Hepatocyte (in vitro differentiated cells): ENCODE measurements around the gene DAP.

ENCODE experiments used
- CTCF ChIP-seq: fragments of 200-600 bp; sonication (generic); IDR thresholded peaks from 2 replicates; pipeline ENCODE4 v1.5.1; 2016; ENCODE audit warnings: antibody characterized with exemption, mild to moderate bottlenecking; ENCODE audit not compliant: poor library complexity
- EZH2phosphoT487 ChIP-seq: fragments of 200-600 bp; sonication (generic); IDR thresholded peaks from one replicate; pipeline ENCODE4 v1.6.1; 2018; ENCODE audit warnings: antibody characterized with exemption, mild to moderate bottlenecking, low read depth, moderate library complexity; ENCODE audit not compliant: unreplicated experiment, severe bottlenecking

- TF ChIP-seq CTCF (no peak), EZH2phosphoT487 (no peak)
These were observed 60.5 kb downstream of the DAP start for GRCh38 chr5:10700516-10700915.
